Measurements from ENCODE around the gene CSGALNACT2. TPM values are rescaled to one million over a fixed set of nuclear protein-coding genes. Genes with fewer than 3 reads are reported as not detected.

CSGALNACT2 gene
- total and polyA plus RNA-seq, 9 of the 15 experiments (the other 6 are each of a cell fraction or from before 2014, with no cell fraction given): 1.4 to 7.3 (median 3.5) TPM

- DNase-seq (ENCODE audit: extremely low read depth in 1 of 4, low spot score in 3 of 4) (peak in 1 of 4 experiments; percentile 17), FAIRE-seq (no peak), ATAC-seq (peak; percentile 32; the same call in 1 of the 3 replicates)
- no peaks in the 10 kb centered on the region for H3K27me3 ChIP-seq (ENCODE audit: control insufficient read depth in 2 of 2, insufficient read depth in 2 of 2, low read length in 2 of 2)
- WGBS (ENCODE audit: insufficient coverage, low coverage, missing lambda C conversion rate): 89% methylated on average over 17 of the region's 20 CpGs
- H3K9me3 ChIP-seq (replicated peaks; ENCODE audit: control insufficient read depth, insufficient read depth, low read depth, low read length): no peaks in the 10 kb centered on the region
- BruUV-seq (replicated peaks): no TSS peak
- no peak overlapping the region for H2AFZ ChIP-seq (ENCODE audit: low read depth, low read length)
- H3K4me1 ChIP-seq (replicated peaks in 1 of 2; ENCODE audit: control insufficient read depth in 2 of 2, insufficient read depth in 2 of 2, low read length in 2 of 2): peaks cover 3 to 27% of the 10 kb centered on the region in 2 experiments; a peak in 3 of 5 replicates
- intact Hi-C loops (cut with micrococcal nuclease) (no loop called here), in situ Hi-C loops (cut with MboI) (no loop called here)
- no peak overlapping the region for H3K4me3 ChIP-seq
- TF ChIP-seq ETV5 (CRISPR knock-in tag; IDR thresholded peaks at IDR 0.05; ENCODE audit: low read depth) (no peak), RAD21 (CRISPR knock-in tag; conservative IDR thresholded peaks at IDR 0.05 in 1 of 2, IDR thresholded peaks at IDR 0.05 in 1 of 2) (peak in 1 of 2 experiments; percentile 27; a peak in 1 of 4 replicates)
- TF ChIP-seq, protein P1, sequence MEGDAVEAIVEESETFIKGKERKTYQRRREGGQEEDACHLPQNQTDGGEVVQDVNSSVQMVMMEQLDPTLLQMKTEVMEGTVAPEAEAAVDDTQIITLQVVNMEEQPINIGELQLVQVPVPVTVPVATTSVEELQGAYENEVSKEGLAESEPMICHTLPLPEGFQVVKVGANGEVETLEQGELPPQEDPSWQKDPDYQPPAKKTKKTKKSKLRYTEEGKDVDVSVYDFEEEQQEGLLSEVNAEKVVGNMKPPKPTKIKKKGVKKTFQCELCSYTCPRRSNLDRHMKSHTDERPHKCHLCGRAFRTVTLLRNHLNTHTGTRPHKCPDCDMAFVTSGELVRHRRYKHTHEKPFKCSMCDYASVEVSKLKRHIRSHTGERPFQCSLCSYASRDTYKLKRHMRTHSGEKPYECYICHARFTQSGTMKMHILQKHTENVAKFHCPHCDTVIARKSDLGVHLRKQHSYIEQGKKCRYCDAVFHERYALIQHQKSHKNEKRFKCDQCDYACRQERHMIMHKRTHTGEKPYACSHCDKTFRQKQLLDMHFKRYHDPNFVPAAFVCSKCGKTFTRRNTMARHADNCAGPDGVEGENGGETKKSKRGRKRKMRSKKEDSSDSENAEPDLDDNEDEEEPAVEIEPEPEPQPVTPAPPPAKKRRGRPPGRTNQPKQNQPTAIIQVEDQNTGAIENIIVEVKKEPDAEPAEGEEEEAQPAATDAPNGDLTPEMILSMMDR (IDR thresholded peaks at IDR 0.05 in 2 of 3, conservative IDR thresholded peaks at IDR 0.05 in 1 of 3; ENCODE audit: insufficient read depth in 2 of 3, low read depth in 1 of 3, low read length in 3 of 3): peak in 2 of 3 experiments; percentile 25 to 32; a peak in 1 of 6 replicates
- peaks cover 65% of the 10 kb centered on the region; the same call in 2 of the 3 replicates for H3K36me3 ChIP-seq (ENCODE audit: control insufficient read depth, insufficient read depth, low read length)
- CTCF ChIA-PET (ENCODE audit: low intra/inter-chr PET ratio): no interaction called here
- peaks cover 7% of the 10 kb centered on the region; the same call in 1 of the 2 replicates for H4K20me1 ChIP-seq (replicated peaks; ENCODE audit: control insufficient read depth, insufficient read depth, low read length)
- peaks cover 7% of the 10 kb centered on the region; the same call in 2 of the 3 replicates for H3K79me2 ChIP-seq (ENCODE audit: control insufficient read depth, insufficient read depth, low read length)
- POLR2A ChIA-PET: interaction anchor here (1.0 kb wide), 1 partner anchor 55 kb away, joined by 3 read pairs; no protein-coding TSS in a partner anchor
- no peak overlapping the region for H3K27ac ChIP-seq (ENCODE audit: extremely low read depth, low read depth, low read length)
- H3K9me1 ChIP-seq (ENCODE audit: control insufficient read depth, insufficient read depth, low read length): no peaks in the 10 kb centered on the region
- H3K9ac ChIP-seq (ENCODE audit: insufficient read depth in 1 of 2, low read depth in 2 of 2, low read length in 2 of 2): no peak overlapping the region
- no peak overlapping the region for H3K4me2 ChIP-seq (ENCODE audit: insufficient read depth, low read length)
Measured at GRCh38 chr10:43196981-43197833, 59.0 kb downstream of the CSGALNACT2 start.
